Right atrium auricular region (tissue), 2 donors: ENCODE data around the gene ATF5. TPM values are rescaled to one million over a fixed set of nuclear protein-coding genes. Genes with fewer than 3 reads are reported as not detected.

Experiments used
- DNase-seq: peaks from one replicate; pipeline ENCODE4 v3.0.0-alpha.2; 2019; ENCODE audit warnings: low spot score
- H3K27ac ChIP-seq, 2 donors: fragments of 200-600 bp; sonication (generic); 1 replicate in 1 of 2; 2 replicates in 1 of 2; pipeline ENCODE4 v1.5.1; 2016 to 2019
- H3K27me3 ChIP-seq, 2 donors: fragments of 200-600 bp; sonication (generic); one replicate each; pipeline versions ENCODE4 v1.5.1 to v1.6.0; 2017 to 2019
- H3K36me3 ChIP-seq: fragments of 200-600 bp; sonication (generic); one replicate; pipeline ENCODE4 v1.5.1; 2016
- H3K4me1 ChIP-seq, 2 donors: fragments of 200-600 bp; sonication (generic); one replicate each; pipeline versions ENCODE4 v1.5.1 to v1.6.0; 2017 to 2019
- H3K4me3 ChIP-seq, 2 donors: fragments of 200-600 bp; sonication (generic); 1 replicate in 1 of 2; 2 replicates in 1 of 2; pipeline ENCODE4 v1.5.1; 2017 to 2019; ENCODE audit warnings: mild to moderate bottlenecking in 1 of 2, moderate library complexity in 1 of 2
- H3K9me3 ChIP-seq, 2 donors: fragments of 200-600 bp; sonication (generic); one replicate each; pipeline ENCODE4 v1.5.1; 2019
- CTCF ChIP-seq, 2 donors: fragments of 200-600 bp; sonication (generic); IDR thresholded peaks; one replicate each; pipeline ENCODE4 v1.5.1; 2019; ENCODE audit warnings: antibody characterized with exemption in 2 of 2
- total RNA-seq, 2 donors: library from RNA; depleted of rRNA; stranded (reverse); fragments of >200 nt; gene quantifications; one replicate each; pipeline ENCODE4 v1.1.0, GENCODE V29; 2016

The ATF5 gene
- total RNA-seq, 2 donors from 2014 or later: 3.8 to 5.9 TPM

- H3K9me3 ChIP-seq: no peaks in the 10 kb centered on the region
- peaks cover 5% of the 10 kb centered on the region for H3K36me3 ChIP-seq
- H3K4me3 ChIP-seq: no peak overlapping the region
- TF ChIP-seq CTCF (IDR thresholded peaks at IDR 0.05): no peak
- no peak for DNase-seq
- H3K27ac ChIP-seq: no peak overlapping the region
- no peaks in the 10 kb centered on the region for H3K27me3 ChIP-seq
- peaks cover 0 to 11% of the 10 kb centered on the region in 2 donors for H3K4me1 ChIP-seq
These were observed 13.7 kb upstream of the ATF5 start for GRCh38 chr19:49915271-49915670.

DNA sequence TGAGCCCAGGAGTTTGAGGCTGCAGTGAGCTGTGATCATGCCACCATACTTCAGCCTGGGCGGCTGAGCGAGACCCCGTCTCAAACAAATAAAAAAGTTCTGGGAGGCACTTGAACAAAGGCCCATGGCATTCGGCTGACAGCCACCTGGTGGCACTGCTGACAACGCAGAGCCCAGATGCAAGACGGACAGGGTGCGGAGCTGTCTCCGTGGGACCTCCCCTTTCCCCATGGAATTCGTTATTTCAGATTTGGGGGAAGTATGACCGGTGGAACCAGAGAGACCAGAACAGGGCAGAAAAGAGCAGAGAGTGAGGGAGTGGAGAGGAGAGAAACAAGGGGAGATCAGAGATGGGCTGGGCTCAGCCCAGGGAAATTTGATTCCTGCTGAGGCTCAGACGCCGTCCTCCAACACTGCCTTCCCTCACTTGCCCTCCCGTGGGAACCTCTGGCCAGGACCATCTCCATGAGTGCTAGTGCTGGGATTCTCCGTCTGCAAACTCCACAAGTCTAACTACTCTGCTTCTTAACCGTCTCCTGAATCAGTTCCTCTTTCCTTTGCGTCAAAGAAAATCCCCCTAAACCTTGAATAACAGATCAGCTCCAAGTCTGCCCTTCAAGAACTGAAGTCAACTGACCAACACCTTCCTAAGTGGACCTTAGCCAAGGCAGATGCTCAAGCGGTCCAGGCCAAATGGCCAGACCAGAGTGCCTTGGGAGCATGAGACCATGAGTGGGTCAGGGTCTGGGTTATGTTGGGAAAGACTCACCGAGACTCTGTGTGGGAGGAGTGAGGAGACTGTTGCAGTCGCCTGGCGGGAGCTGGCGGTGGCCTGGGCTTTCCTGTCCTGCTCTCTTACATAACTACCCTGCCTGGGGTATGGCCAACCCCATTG is 11.9 kb upstream of the ATF5 start:
- peaks cover 5% of the 10 kb centered on the region for H3K36me3 ChIP-seq

GRCh38 chr19:49918089-49918488 is 10.9 kb upstream of the ATF5 start:
- no peak overlapping the region for H3K27ac ChIP-seq
- no peak for DNase-seq
- H3K9me3 ChIP-seq: no peaks in the 10 kb centered on the region
- no peaks in the 10 kb centered on the region for H3K27me3 ChIP-seq
- TF ChIP-seq CTCF (IDR thresholded peaks at IDR 0.05): no peak
- H3K4me1 ChIP-seq: peaks cover 0 to 3% of the 10 kb centered on the region in 2 donors
- H3K4me3 ChIP-seq: no peak overlapping the region
- H3K36me3 ChIP-seq: peaks cover 8% of the 10 kb centered on the region

More for the DNA sequence above, 11.9 kb upstream of the ATF5 start:
- Histone ChIP-seq H3K27ac (no peak overlapping the region), H3K4me3 (no peak overlapping the region), H3K9me3 (no peaks in the 10 kb centered on the region), H3K4me1 (peaks cover 0 to 3% of the 10 kb centered on the region in 2 donors), H3K27me3 (no peaks in the 10 kb centered on the region)
- DNase-seq: no peak
- TF ChIP-seq CTCF (IDR thresholded peaks at IDR 0.05): no peak

- H3K36me3 ChIP-seq: peaks cover 13% of the 10 kb centered on the region
- DNase-seq: no peak
- H3K4me3 ChIP-seq: no peak overlapping the region
- no peaks in the 10 kb centered on the region for H3K9me3 ChIP-seq
- no peak overlapping the region for H3K27ac ChIP-seq
- TF ChIP-seq CTCF (IDR thresholded peaks at IDR 0.05): no peak
- H3K4me1 ChIP-seq: peaks cover 0 to 18% of the 10 kb centered on the region in 2 donors
- no peaks in the 10 kb centered on the region for H3K27me3 ChIP-seq
These were observed 8.2 kb upstream of the ATF5 start for GRCh38 chr19:49920624-49921363.

DNA sequence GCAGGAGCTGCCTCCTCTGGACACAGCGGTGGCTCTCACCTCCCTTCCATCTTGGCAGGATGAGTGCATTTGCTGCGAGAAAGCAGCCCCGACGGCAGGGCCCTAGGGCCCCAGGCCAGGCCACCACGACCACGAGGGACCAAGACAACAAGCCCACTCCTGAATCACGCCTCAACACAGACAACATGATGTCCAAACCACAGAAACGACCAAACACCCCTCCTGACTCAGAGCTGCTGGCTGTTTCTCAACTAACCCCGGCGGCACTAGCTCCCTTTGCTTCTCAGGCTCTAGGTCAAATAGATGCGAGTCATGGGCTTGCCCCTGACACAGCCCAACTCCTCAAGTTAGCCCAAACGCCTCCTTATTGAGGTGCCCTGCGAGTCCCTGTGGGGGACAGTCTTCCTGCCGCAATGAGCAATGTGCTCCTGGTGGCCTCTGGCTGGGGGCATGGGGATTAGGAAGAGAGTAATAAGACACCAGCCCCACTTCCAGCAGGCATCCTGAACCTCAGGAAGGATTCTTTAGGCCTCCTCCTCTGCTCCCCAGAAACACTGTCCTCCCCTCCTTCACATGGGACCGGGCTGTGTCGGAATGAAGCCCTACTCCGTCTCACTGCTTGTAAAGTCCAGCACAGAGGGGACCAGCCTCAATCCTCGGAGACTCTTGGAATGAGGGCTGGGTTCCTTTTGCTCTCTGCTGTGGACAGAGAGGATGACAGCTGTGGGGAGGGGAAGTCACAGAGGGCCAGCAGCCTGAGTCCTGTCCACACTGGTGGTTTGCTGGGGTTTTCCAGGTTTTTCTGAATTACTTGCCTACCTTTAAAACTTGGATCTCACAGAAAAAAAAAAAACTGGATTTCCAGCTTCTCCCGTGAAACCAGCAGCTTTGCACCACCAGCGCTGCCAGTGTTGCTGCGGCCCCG is 6.9 kb upstream of the ATF5 start:
- Histone ChIP-seq H3K36me3 (peaks cover 16% of the 10 kb centered on the region), H3K27ac (no peak overlapping the region), H3K4me3 (no peak overlapping the region), H3K4me1 (peaks cover 0 to 21% of the 10 kb centered on the region in 2 donors), H3K27me3 (no peaks in the 10 kb centered on the region), H3K9me3 (no peaks in the 10 kb centered on the region)
- no peak for DNase-seq
- no peak for TF ChIP-seq CTCF (IDR thresholded peaks at IDR 0.05)
